Vagina (tissue), 2 donors: ENCODE data around the gene PRCP. TPM values are rescaled to one million over a fixed set of nuclear protein-coding genes. Genes with fewer than 3 reads are reported as not detected.
A peak's percentile ranks its signal among the peaks of the same experiment; 100 is the strongest.

Source experiments
- DNase-seq, 2 donors: peaks; one replicate each; pipeline ENCODE4 v3.0.0-alpha.2; 2017; ENCODE audit errors: extremely low spot score in 2 of 2
- H3K27ac ChIP-seq: fragments of 200-600 bp; sonication (generic); one replicate; pipeline ENCODE4 v1.5.1; 2019
- H3K27me3 ChIP-seq: fragments of 200-600 bp; sonication (generic); one replicate; pipeline ENCODE4 v1.5.1; 2019
- H3K36me3 ChIP-seq, 2 donors: fragments of 200-600 bp; sonication (generic); one replicate each; pipeline ENCODE4 v1.5.1; 2017 to 2019
- H3K4me1 ChIP-seq: fragments of 200-600 bp; sonication (generic); one replicate; pipeline ENCODE4 v1.5.1; 2019
- H3K4me3 ChIP-seq, 2 donors: fragments of 200-600 bp; sonication (generic); 1 replicate in 1 of 2; 2 replicates in 1 of 2; pipeline ENCODE4 v1.5.1; 2016 to 2019
- H3K9me3 ChIP-seq: fragments of 200-600 bp; sonication (generic); one replicate; pipeline ENCODE4 v1.5.1; 2019
- CTCF ChIP-seq, 3 experiments: fragments of 450-650 bp in 2 of 3; fragments of 200-600 bp in 1 of 3; sonication (generic) in 1 of 3; IDR thresholded peaks; one replicate each; pipeline ENCODE4 v1.5.1; 2017 to 2019; ENCODE audit warnings: antibody characterized with exemption in 3 of 3, mild to moderate bottlenecking in 2 of 3, moderate library complexity in 2 of 3
- POLR2A ChIP-seq, 2 donors: fragments of 450-650 bp; IDR thresholded peaks; one replicate each; pipeline ENCODE4 v1.6.1; 2017; ENCODE audit warnings: antibody characterized with exemption in 2 of 2, mild to moderate bottlenecking in 2 of 2, moderate library complexity in 2 of 2
- POLR2AphosphoS5 ChIP-seq, 2 donors: sonication (generic); formaldehyde crosslinking; IDR thresholded peaks; one replicate each; pipeline ENCODE4 v1.9.0; 2017; ENCODE audit warnings: antibody characterized with exemption in 2 of 2, mild to moderate bottlenecking in 2 of 2, low read depth in 1 of 2; ENCODE audit not compliant: insufficient read depth in 1 of 2
- intact Hi-C: fragments of 100-400 bp; cut with DNase I; formaldehyde crosslinking; loops from one replicate; pipeline ENCODE4 v1.15.1; 2023
- total RNA-seq: library from RNA; depleted of rRNA; stranded (reverse); fragments of >200 nt; gene quantifications from one replicate; pipeline ENCODE4 v1.2.3, GENCODE V29; 2016

PRCP gene
- total RNA-seq, 1 donor from 2014 or later: 79.3 TPM

GRCh38 chr11:82865841-82866240, 34.4 kb downstream of the PRCP start:
- H3K9me3 ChIP-seq: no peaks in the 10 kb centered on the region
- no peaks in the 10 kb centered on the region for H3K36me3 ChIP-seq
- no peaks in the 10 kb centered on the region for H3K27me3 ChIP-seq
- no peak for DNase-seq
- H3K4me1 ChIP-seq: peaks cover 56% of the 10 kb centered on the region
- TF ChIP-seq CTCF (IDR thresholded peaks at IDR 0.05) (no peak), POLR2A (IDR thresholded peaks at IDR 0.05) (no peak), POLR2AphosphoS5 (IDR thresholded peaks at IDR 0.05; ENCODE audit: insufficient read depth in 1 of 2, low read depth in 1 of 2) (no peak)
- H3K27ac ChIP-seq: no peak overlapping the region
- no peak overlapping the region for H3K4me3 ChIP-seq
- intact Hi-C loops: no loop called here

DNA sequence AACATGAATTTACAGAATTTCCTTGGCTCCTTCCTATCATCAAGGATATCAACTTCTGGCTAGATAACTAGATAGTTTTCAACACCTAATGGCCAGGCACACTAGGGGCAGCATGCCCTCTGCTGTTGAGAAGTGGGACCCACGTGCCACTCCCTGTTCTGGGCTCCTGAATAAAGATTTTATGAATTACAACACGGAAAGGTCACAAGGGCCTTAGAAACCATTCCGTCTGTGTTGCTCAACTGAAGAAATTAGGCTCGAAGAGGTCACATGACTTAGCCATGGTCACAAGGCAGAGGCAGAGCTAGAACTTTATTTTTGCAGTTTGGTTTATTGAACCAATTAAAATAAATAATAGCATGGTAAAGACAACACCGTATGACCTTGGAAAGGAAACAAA, 36.0 kb downstream of the PRCP start:
- Histone ChIP-seq H3K27ac (peak overlapping the region; percentile 18), H3K9me3 (no peaks in the 10 kb centered on the region), H3K27me3 (no peaks in the 10 kb centered on the region), H3K4me3 (no peak overlapping the region), H3K36me3 (no peaks in the 10 kb centered on the region), H3K4me1 (peaks cover 40% of the 10 kb centered on the region)
- no peak for DNase-seq
- intact Hi-C loops: loop anchor here (5.0 kb wide), 1 partner anchor 142 kb away; no protein-coding TSS in a partner anchor
- TF ChIP-seq CTCF (IDR thresholded peaks at IDR 0.05) (peak in 2 of 3 experiments; percentile 26 to 52), POLR2AphosphoS5 (IDR thresholded peaks at IDR 0.05; ENCODE audit: insufficient read depth in 1 of 2, low read depth in 1 of 2) (peak in 1 of 2 donors; percentile 78), POLR2A (IDR thresholded peaks at IDR 0.05) (no peak)

GRCh38 chr11:82863209-82863608, 37.0 kb downstream of the PRCP start:
- H3K4me3 ChIP-seq: no peak overlapping the region
- peaks cover 30% of the 10 kb centered on the region for H3K4me1 ChIP-seq
- no peak for TF ChIP-seq POLR2A (IDR thresholded peaks at IDR 0.05)
- no peak for TF ChIP-seq POLR2AphosphoS5 (IDR thresholded peaks at IDR 0.05; ENCODE audit: insufficient read depth in 1 of 2, low read depth in 1 of 2)
- TF ChIP-seq CTCF (IDR thresholded peaks at IDR 0.05): no peak
- DNase-seq: no peak
- no peaks in the 10 kb centered on the region for H3K27me3 ChIP-seq
- intact Hi-C loops: loop anchor here (5.0 kb wide), 1 partner anchor 141 kb away; no protein-coding TSS in a partner anchor
- H3K9me3 ChIP-seq: no peaks in the 10 kb centered on the region
- no peaks in the 10 kb centered on the region for H3K36me3 ChIP-seq
- no peak overlapping the region for H3K27ac ChIP-seq

- intact Hi-C loops: loop anchor here (5.0 kb wide), 1 partner anchor 140 kb away; no protein-coding TSS in a partner anchor
- Histone ChIP-seq H3K4me3 (no peak overlapping the region), H3K4me1 (peaks cover 22% of the 10 kb centered on the region), H3K27ac (no peak overlapping the region), H3K27me3 (no peaks in the 10 kb centered on the region), H3K36me3 (no peaks in the 10 kb centered on the region), H3K9me3 (no peaks in the 10 kb centered on the region)
- no peak for TF ChIP-seq CTCF (IDR thresholded peaks at IDR 0.05)
- TF ChIP-seq POLR2A (IDR thresholded peaks at IDR 0.05): no peak
- TF ChIP-seq POLR2AphosphoS5 (IDR thresholded peaks at IDR 0.05; ENCODE audit: insufficient read depth in 1 of 2, low read depth in 1 of 2): no peak
- DNase-seq: no peak
These were observed 37.9 kb downstream of the PRCP start for GRCh38 chr11:82862379-82862778.

- H3K36me3 ChIP-seq: no peaks in the 10 kb centered on the region
- no peak overlapping the region for H3K27ac ChIP-seq
- TF ChIP-seq CTCF (IDR thresholded peaks at IDR 0.05) (no peak), POLR2A (IDR thresholded peaks at IDR 0.05) (no peak), POLR2AphosphoS5 (IDR thresholded peaks at IDR 0.05; ENCODE audit: insufficient read depth in 1 of 2, low read depth in 1 of 2) (no peak)
- peaks cover 13% of the 10 kb centered on the region for H3K4me1 ChIP-seq
- H3K4me3 ChIP-seq: no peak overlapping the region
- no peaks in the 10 kb centered on the region for H3K27me3 ChIP-seq
- no peak for DNase-seq
- intact Hi-C loops: loop anchor here (5.0 kb wide), 1 partner anchor 137 kb away; no protein-coding TSS in a partner anchor
- H3K9me3 ChIP-seq: no peaks in the 10 kb centered on the region
These were observed 40.5 kb downstream of the PRCP start for GRCh38 chr11:82859750-82860149.
